ENCODE results near the gene TOP3A.
"Not testable (repeated sequence)": the region's sequence is repeated elsewhere in the genome, so short reads cannot be mapped to it uniquely, and the experiment has no call there.

Gene TOP3A

GRCh38 chr17:18314731-18315561, at the start of gene TOP3A, which contains the start of gene SMCR8:
Gene TOP3A (minus strand): TSS chr17:18314994. CDS start chr17:18314778, 216 bp downstream.
Gene SMCR8 (plus strand): TSS chr17:18315293. CDS start chr17:18315790, 497 bp downstream.
- DNase-seq (ENCODE audit: low read depth): peak; percentile 98

GRCh38 chr17:18364166-18364565, 49.4 kb upstream of the TOP3A start:
- no peak for DNase-seq (ENCODE audit: low read depth)

GRCh38 chr17:18363101-18364049, 48.6 kb upstream of the TOP3A start, which contains the start of gene SHMT1:
Gene SHMT1 (minus strand): TSS chr17:18363550. CDS start chr17:18355981, 7,569 bp downstream.
- DNase-seq (ENCODE audit: low read depth): peak; percentile 81

DNA sequence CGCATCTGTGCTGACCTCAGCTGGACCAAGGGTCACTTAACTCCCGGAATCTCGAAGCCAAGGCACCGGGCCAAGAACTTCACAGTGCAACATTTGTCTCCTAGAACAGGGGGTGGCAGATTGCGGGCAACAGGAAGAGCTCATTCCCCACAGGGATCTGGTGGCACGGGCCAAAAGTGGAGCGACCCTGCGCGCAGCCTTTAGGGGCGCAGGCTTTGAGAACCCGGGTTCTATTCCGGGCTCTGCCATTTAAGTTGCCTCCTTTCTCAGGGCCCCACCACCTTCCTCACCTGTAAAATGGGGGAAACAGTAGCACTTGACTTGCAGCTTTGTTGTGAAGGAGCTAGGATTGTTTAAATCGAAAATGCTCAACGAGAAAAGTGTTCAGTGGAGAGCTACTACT, 47.9 kb upstream of the TOP3A start:
- no peak for DNase-seq (ENCODE audit: low read depth)

GRCh38 chr17:18361837-18362697, 47.3 kb upstream of the TOP3A start:
- DNase-seq (ENCODE audit: low read depth): no peak

DNA sequence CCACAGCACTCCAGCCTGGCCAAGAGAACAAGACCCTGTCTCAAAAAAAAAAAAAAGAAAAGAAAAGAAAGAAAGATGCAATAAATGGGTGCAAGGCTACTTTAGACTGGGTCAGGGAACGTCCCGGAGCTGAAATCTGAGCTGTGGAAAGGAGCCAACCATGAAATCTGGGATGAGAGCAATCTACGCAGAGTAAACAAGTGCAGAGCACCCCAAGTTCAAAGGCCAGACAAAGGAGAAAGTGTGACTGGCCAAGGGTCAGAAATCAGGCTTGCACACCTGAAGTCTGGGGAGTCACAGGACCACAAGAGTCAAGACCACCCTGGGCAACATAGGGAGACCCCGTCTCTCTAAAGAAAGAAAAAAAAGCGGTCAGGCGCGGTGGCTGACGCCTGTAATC, 45.7 kb upstream of the TOP3A start:
- DNase-seq (ENCODE audit: low read depth): no peak

- DNase-seq (ENCODE audit: low read depth): no peak
These were observed 41.8 kb upstream of the TOP3A start for GRCh38 chr17:18356624-18357023.

- no peak for DNase-seq (ENCODE audit: low read depth)
These were observed 38.7 kb upstream of the TOP3A start for GRCh38 chr17:18353541-18353940.

GRCh38 chr17:18344021-18344420, 29.2 kb upstream of the TOP3A start:
- DNase-seq (ENCODE audit: low read depth): no peak

GRCh38 chr17:18339933-18340332, 25.1 kb upstream of the TOP3A start:
- no peak for DNase-seq (ENCODE audit: low read depth)

GRCh38 chr17:18338158-18338557, 23.4 kb upstream of the TOP3A start:
- not testable (repeated sequence) for DNase-seq (ENCODE audit: low read depth)

GRCh38 chr17:18332909-18333489, 18.2 kb upstream of the TOP3A start:
- DNase-seq (ENCODE audit: low read depth): no peak

- no peak for DNase-seq (ENCODE audit: low read depth)
These were observed 17.1 kb upstream of the TOP3A start for GRCh38 chr17:18331879-18332278.

DNA sequence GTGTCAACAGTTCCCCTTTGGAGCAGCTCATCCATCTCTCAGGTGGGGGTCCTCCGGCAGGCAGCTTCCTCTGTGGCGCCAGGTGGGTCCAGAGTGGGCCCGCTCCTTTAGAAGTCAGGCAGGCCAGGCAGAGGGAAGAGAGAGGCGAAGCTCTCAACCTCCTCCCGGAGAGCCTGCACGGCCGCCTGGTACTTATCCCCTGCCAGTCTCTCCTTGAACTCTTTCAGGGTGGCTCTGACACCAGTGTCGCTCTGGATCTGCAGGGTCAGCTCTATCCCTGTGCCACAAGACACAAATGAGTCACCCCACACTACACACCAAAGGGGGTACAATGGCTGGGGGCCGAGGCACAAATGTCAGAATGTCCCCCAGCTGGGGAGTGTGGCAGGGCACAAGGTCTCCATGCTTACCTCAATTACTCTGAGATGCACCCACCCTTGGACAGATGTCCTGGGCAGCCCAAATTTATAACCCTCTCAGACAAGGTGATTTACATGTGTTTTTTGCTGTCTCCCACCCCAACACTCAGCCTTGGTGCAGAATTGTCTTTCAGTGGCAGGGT, 13.9 kb upstream of the TOP3A start:
- DNase-seq (ENCODE audit: low read depth): no peak

- DNase-seq (ENCODE audit: low read depth): no peak
These were observed 12.8 kb upstream of the TOP3A start for GRCh38 chr17:18327556-18327955.

GRCh38 chr17:18327093-18327492, 12.3 kb upstream of the TOP3A start:
- DNase-seq (ENCODE audit: low read depth): no peak

DNA sequence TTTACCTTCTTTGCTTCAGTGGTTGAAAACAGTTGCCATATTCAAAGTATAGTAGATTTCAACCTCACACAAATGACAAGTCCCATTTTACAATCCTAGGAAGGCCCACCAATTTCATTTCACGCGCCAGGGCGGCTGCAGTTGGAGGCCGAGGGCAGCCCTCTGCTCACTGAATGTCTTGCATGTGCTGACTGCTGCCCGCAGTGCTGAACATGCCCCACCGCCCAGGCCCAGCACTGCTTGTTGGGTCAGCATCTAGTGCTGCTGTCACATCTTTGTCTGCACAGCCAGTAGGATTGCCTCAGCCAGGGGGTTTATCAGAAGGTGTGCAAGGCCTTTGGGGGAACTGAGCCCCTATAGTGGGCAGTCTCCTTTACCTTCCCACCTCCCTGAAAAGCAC, 11.8 kb upstream of the TOP3A start:
- no peak for DNase-seq (ENCODE audit: low read depth)

DNA sequence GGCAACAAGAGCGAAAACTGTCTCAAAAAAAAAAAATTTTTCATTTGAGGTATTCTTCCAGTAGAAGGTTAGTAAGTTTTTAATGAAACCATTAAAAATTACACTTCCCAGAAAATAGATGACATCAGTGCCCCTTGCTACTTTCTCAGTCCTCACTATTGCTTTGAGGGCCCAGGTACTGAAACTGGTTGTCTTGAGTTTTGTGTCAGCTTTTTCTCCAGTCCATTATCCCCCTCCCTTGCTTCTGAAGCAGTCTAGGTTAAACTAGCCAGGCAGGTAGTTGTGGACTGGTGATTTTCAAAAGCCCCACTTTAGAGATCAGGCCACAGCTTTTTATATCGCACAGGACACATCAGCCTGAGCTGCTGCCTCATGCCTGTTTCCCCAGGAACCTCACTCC, 11.2 kb upstream of the TOP3A start:
- DNase-seq (ENCODE audit: low read depth): no peak

- no peak for DNase-seq (ENCODE audit: low read depth)
These were observed 9.6 kb upstream of the TOP3A start for GRCh38 chr17:18324140-18325050.

All from stimulated activated CD4-positive, alpha-beta T cell treated with anti-CD3 and anti-CD28 coated beads, Interleukin-2, amount 100 ng/mL, for 4 hours (primary cell).